Immature natural killer cell (primary cell): ENCODE measurements around the gene AVL9. TPM values are rescaled to one million over a fixed set of nuclear protein-coding genes. Genes with fewer than 3 reads are reported as not detected.

ENCODE experiments used
- DNase-seq, 3 donors: peaks; one replicate each; pipeline ENCODE4 v3.0.0; 2022; ENCODE audit warnings: mixed read lengths in 1 of 3
- H3K27ac Mint-ChIP-seq, 6 donors: one replicate each; pipeline ENCODE4 v1.8.0; 2020; ENCODE audit warnings: mixed read lengths in 6 of 6, mild to moderate bottlenecking in 5 of 6, inconsistent platforms in 4 of 6, moderate library complexity in 3 of 6
- H3K27me3 Mint-ChIP-seq, 3 donors: one replicate each; pipeline ENCODE4 v1.8.0; 2020 to 2021; ENCODE audit warnings: low read depth in 3 of 3, mild to moderate bottlenecking in 3 of 3, mixed read lengths in 3 of 3, moderate library complexity in 3 of 3, inconsistent platforms in 1 of 3
- H3K36me3 Mint-ChIP-seq, 3 donors: one replicate each; pipeline ENCODE4 v1.8.0; 2020; ENCODE audit warnings: mixed read lengths in 3 of 3, inconsistent platforms in 2 of 3, mild to moderate bottlenecking in 2 of 3
- H3K4me1 Mint-ChIP-seq, 2 donors: one replicate each; pipeline ENCODE4 v1.8.0; 2020; ENCODE audit warnings: inconsistent platforms in 2 of 2, mild to moderate bottlenecking in 2 of 2, mixed read lengths in 2 of 2, moderate library complexity in 1 of 2
- H3K4me3 Mint-ChIP-seq, 5 donors: one replicate each; pipeline ENCODE4 v1.8.0; 2020; ENCODE audit warnings: mild to moderate bottlenecking in 5 of 5, mixed read lengths in 5 of 5, inconsistent platforms in 3 of 5, moderate library complexity in 3 of 5
- H3K9me3 Mint-ChIP-seq, 6 donors: one replicate each; pipeline ENCODE4 v1.8.0; 2020; ENCODE audit warnings: mild to moderate bottlenecking in 6 of 6, mixed read lengths in 6 of 6, inconsistent platforms in 4 of 6, moderate library complexity in 3 of 6
- polyA plus RNA-seq, 3 donors: library from polyadenylated mRNA; unstranded; fragments of 300-500 nt; fragmentation: Illumina TruSeq; gene quantifications; one replicate each; pipeline ENCODE4 v1.2.3, GENCODE V29; 2021

Gene AVL9
- polyA plus RNA-seq, 3 donors from 2014 or later, result 8.4 to 14.5 (median 9.3) TPM

DNA sequence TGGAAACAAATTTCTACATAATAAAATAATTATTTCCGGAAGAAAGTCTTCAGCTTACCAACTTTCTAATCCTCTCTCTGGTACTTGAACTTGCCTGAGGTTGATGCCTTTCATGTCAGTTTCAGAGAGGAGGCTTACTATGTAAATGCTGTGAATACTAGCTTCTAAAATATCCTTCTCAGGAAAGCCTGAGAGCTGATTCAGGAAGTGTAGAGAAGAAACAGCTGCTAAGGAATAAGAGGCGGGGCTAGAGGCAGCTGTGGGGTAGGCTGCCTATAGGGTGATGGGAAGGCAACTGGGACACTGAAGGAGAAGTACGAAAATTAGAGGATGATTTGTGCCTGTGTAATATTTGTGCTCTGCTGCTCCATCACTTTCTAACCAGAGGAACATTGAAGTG, 69.3 kb downstream of the AVL9 start:
- Mint-ChIP-seq H3K27me3 (no peaks in the 10 kb centered on the region), H3K4me3 (no peak overlapping the region), H3K36me3 (peaks cover 5 to 13% (median 7%) of the 10 kb centered on the region in 3 donors), H3K9me3 (no peaks in the 10 kb centered on the region), H3K27ac (peak overlapping the region in 3 of 6 donors; percentile 26 to 66 (median 26)), H3K4me1 (peaks cover 10 to 21% of the 10 kb centered on the region in 2 donors)
- no peak for DNase-seq

DNA sequence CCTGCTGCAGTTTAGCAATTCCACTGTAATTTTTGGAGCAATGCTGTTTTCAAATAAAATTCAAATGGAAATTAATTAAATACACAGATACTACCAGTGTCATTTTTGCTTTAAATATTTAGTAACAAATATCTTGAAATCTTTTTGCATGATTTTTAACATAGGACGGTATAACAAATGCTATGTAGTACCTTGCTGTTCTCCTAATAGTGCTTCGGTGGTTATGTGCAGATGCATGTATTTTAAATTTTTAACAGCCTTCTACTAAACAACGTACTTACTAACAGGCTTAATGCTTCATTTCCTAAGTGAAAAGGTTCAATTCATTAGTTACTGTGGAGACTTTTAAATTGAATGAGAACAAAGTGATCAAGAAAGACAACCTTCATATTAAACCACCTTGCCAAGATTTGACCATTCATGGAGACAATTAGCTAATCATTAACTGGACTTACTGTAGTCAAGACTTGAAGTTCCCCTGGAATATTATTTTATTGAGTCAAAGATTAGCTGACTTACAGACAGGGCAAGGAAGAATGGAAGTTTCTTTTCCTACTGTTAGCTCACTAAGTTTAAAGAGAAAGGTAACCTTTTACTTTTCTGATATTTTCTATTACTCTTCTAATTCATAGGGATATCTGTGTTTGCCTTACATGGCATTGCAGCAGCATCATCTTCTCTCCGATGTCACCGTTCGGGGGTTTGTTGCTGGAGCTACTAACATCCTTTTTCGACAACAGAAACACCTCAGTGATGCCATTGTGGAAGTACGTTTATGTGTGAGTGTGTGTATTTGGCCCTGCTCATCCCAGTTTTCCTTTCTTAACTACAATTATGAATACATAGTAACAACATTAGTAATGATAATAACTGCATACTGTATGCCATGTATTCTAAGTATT, 74.3 kb downstream of the AVL9 start:
- Mint-ChIP-seq H3K36me3 (peaks cover 3 to 25% (median 14%) of the 10 kb centered on the region in 3 donors), H3K27ac (peak overlapping the region in 2 of 6 donors; percentile 7 to 53), H3K4me1 (peaks cover 3% of the 10 kb centered on the region in 2 donors), H3K4me3 (no peak overlapping the region), H3K9me3 (no peaks in the 10 kb centered on the region), H3K27me3 (no peaks in the 10 kb centered on the region)
- DNase-seq, result no peak

DNA sequence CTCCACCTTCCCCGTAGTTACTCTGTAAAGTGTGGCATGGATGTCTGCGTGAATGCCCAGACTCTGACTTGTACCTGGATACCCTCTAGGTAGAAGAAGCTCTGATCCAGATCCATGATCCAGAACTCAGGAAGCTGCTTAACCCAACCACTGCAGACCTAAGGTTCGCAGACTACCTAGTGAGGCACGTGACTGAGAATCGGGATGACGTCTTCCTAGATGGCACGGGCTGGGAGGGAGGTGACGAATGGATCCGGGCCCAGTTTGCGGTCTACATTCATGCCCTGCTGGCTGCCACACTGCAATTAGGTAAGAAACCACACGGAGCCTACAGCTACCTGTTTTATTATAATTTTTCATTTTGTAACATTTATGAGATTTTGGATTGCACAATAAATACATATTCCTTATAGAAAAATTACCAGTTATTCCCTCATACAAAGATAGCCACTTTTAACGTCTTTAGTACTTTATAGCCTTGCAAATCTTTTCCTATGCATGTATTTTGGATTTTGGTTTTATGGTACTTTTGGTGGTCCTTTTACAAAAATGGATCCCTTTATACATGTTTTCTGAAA, 77.9 kb downstream of the AVL9 start:
- DNase-seq, result no peak

DNA sequence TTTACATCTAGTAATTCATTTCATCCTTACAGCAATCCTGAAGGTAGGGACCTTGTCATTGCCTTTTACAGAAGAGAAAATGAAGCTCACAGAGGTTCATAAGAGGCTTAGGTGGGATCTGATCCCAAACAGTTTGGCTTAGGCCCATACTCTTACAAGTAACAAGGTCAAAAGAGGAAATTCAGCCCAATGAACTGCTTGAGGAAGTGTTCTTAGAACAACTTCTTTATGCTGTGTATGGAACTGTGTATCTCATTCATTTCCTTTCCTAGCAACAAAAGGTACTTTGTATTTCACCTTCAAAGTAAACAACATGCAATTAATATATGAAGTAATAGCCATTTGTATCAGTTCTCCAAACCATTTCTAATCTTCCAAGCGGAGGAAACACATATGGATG, 79.3 kb downstream of the AVL9 start:
- DNase-seq, result no peak
- H3K36me3 Mint-ChIP-seq, result peaks cover 3 to 40% (median 14%) of the 10 kb centered on the region in 3 donors
- no peak overlapping the region for H3K4me3 Mint-ChIP-seq
- no peaks in the 10 kb centered on the region for H3K9me3 Mint-ChIP-seq
- peaks cover 0 to 3% of the 10 kb centered on the region in 2 donors for H3K4me1 Mint-ChIP-seq
- H3K27me3 Mint-ChIP-seq, result no peaks in the 10 kb centered on the region
- no peak overlapping the region for H3K27ac Mint-ChIP-seq

More for the DNA sequence above, 77.9 kb downstream of the AVL9 start:
- Mint-ChIP-seq H3K36me3 (peaks cover 3 to 39% (median 14%) of the 10 kb centered on the region in 3 donors), H3K4me3 (no peak overlapping the region), H3K9me3 (no peaks in the 10 kb centered on the region), H3K27me3 (no peaks in the 10 kb centered on the region), H3K4me1 (peaks cover 0 to 3% of the 10 kb centered on the region in 2 donors), H3K27ac (no peak overlapping the region)

DNA sequence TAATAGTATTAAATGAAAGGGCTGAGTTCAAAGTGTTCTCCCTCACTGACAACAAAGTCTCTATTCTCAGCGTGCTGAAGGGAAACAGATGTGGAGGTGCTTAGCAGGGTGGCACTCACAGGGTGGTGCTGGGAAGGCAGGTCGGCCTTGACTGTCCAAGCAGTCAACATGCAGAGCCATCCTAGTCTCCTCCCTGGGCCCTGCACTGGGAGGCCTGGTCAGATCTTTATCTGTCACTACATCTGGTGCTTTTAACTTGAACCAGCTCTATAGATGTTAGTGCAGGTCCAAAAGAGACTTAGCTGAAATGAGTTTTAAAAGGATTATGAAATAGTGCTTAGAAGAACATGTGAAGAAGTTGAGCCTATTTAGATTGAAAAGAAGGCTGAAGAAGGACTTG, 82.1 kb downstream of the AVL9 start:
- Mint-ChIP-seq H3K9me3 (no peaks in the 10 kb centered on the region), H3K36me3 (peaks cover 7 to 42% (median 25%) of the 10 kb centered on the region in 3 donors), H3K4me3 (no peak overlapping the region), H3K4me1 (no peaks in the 10 kb centered on the region), H3K27me3 (no peaks in the 10 kb centered on the region), H3K27ac (peak overlapping the region in 3 of 6 donors; percentile 51 to 56 (median 55))
- no peak for DNase-seq

DNA sequence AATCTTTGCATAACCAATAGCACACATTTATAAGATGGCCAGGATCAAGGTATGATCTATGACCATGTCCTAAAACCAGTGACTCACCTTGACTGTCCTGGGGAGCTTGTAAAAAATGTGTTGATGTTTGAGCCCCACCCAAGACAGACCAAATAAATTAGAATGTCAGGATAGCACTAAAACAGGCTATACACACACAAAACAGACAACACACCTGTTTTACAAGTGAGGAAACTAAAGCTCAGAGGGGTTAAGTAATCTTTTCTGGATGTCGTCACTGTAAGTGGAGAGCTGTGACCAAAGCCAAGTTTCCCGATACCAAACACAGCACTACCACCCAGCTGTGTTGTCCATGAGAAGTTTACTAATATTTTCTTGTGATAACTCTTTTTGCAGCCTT, 84.5 kb downstream of the AVL9 start:
- no peaks in the 10 kb centered on the region for H3K9me3 Mint-ChIP-seq
- H3K36me3 Mint-ChIP-seq, result peaks cover 12 to 37% (median 15%) of the 10 kb centered on the region in 3 donors
- no peak overlapping the region for H3K4me3 Mint-ChIP-seq
- peaks cover 0 to 2% (median 0%) of the 10 kb centered on the region in 3 donors for H3K27me3 Mint-ChIP-seq
- no peaks in the 10 kb centered on the region for H3K4me1 Mint-ChIP-seq
- no peak overlapping the region for H3K27ac Mint-ChIP-seq
- no peak for DNase-seq

DNA sequence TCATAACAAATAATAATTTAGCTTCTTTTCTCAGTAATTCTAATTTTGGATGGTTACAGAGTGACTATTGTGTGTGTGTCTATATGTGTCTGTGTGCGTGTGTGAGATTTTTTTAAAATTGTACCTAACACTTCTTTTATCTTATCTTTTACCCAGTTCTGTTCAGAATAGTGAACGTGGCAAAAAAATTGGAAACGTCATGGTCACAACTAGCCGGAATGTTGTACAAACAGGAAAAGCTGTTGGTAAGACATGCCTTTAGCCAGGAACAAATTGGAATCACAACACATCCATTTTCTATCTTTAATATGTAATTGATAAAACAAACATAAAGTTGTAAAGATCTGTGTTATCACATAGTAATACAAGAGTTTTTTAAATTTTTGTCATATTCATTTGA, 85.4 kb downstream of the AVL9 start:
- no peaks in the 10 kb centered on the region for H3K9me3 Mint-ChIP-seq
- no peaks in the 10 kb centered on the region for H3K4me1 Mint-ChIP-seq
- H3K27me3 Mint-ChIP-seq, result peaks cover 0 to 2% (median 0%) of the 10 kb centered on the region in 3 donors
- peaks cover 12 to 35% (median 21%) of the 10 kb centered on the region in 3 donors for H3K36me3 Mint-ChIP-seq
- no peak for DNase-seq
- no peak overlapping the region for H3K27ac Mint-ChIP-seq
- H3K4me3 Mint-ChIP-seq, result no peak overlapping the region

DNA sequence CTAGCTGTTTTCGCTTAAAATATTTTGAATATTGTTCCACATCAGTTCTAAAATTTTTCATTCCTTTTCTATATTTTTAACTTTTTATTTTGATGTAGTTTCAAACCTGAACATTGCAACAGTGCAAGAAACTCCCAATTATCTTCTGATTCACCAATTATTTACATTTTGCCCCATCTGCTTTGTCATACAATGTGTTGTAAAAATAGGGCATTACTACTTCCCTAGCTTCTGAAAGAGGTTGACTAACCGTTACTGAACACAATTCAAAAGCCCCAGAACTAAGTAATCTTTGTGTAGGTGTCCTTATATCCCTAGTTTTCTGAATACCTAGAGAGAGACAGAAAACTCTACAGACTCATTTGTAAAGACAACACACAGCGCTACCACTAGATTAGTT, 86.7 kb downstream of the AVL9 start:
- Mint-ChIP-seq H3K4me1 (no peaks in the 10 kb centered on the region), H3K4me3 (no peak overlapping the region), H3K27ac (peak overlapping the region in 1 of 6 donors; percentile 12), H3K9me3 (no peaks in the 10 kb centered on the region), H3K36me3 (peaks cover 15 to 33% (median 26%) of the 10 kb centered on the region in 3 donors), H3K27me3 (peaks cover 0 to 2% (median 0%) of the 10 kb centered on the region in 3 donors)
- DNase-seq, result no peak

DNA sequence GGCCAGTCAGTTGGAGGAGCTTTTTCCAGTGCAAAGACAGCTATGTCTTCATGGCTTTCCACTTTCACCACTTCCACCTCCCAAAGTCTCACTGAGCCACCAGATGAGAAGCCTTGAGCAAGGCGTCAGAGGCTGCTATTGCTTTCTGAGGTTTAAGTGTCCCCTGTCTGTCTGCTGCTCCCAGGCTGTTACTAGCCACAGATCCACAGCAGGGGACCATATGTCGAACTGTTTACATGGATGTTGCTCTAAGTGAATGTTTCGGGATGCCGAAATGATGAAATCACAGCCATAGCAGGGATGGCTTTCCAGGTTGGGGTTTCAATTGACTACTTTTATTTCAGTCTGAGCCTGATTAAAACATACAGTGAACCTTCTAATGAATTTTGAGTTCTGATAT, 88.5 kb downstream of the AVL9 start:
- peaks cover 15 to 39% (median 30%) of the 10 kb centered on the region in 3 donors for H3K36me3 Mint-ChIP-seq

DNA sequence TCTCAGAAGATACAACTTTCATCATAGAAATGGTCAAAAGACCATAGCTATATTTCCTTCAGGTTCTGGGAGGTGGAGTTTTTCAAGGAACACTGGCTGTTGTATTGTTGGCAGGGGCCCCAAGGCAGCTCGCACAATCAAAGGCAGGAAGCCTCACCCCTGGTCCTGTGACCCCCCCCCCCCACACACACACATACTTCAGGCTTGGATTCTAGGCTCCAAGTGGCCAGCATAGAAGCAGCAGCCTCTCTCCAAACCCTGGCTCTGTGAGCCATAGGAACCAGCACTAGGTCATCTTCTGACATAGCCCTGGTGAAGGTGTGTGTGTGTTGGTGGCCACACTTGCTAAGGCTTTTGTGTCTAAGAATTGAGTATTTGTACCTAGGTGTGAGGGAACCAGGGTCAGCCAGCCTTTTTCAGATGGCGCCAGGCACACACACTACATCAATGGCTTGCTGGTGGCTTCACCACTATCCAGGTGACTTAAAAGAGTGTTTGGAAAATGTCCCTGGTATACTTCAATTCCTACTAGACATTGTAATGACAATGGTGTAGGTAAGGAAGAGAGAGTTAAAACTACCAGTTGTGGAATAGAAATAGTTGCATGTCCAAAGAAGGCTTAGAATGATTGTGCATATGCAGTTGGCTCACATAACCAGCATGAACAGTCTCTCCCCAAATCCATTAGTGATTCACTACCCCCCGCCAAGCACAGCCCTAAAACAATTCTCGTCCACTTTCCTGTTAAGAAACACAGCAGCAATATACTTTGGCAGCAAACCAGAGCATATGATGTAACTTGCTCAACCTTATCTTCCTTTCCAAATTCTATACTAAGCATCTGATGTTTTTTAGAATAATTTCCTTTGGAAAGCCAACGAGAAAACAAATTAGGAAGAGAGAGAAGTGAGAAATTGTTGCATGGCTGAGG, 91.3 kb downstream of the AVL9 start:
- Mint-ChIP-seq H3K27ac (peak overlapping the region in 4 of 6 donors; percentile 0 to 23 (median 5)), H3K36me3 (peaks cover 11 to 29% (median 23%) of the 10 kb centered on the region in 3 donors)

More for the DNA sequence above, 88.5 kb downstream of the AVL9 start:
- Mint-ChIP-seq H3K27me3 (peaks cover 0 to 2% (median 0%) of the 10 kb centered on the region in 3 donors), H3K9me3 (no peaks in the 10 kb centered on the region), H3K27ac (no peak overlapping the region), H3K4me1 (no peaks in the 10 kb centered on the region), H3K4me3 (no peak overlapping the region)
- DNase-seq, result no peak

DNA sequence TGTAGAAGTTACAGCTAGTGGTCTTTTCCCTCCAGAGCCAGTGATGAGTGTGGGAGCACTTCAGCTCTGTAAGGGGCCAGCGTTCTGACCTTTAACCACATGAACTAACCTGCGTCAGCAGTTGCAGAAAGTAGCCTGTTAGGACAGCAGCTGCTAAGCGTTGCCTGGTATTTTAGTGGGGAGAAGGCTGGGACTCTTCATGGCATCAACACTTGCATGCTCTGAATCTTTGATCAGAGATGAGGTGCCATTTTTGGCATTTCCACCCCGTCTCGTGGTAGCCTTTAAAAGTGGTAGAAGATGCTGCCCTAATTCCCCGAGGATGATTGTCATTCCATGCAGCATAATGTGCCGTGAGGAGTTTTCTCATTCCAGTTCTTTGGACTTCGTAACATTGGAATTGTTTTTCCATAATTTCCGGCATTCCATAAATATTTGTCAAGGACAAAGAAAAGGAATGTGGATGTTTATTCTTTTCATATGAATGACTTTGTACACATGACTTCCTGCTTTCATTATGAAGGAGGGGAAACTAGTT, 92.2 kb downstream of the AVL9 start:
- H3K36me3 Mint-ChIP-seq, result peaks cover 8 to 28% (median 19%) of the 10 kb centered on the region in 3 donors
- H3K4me1 Mint-ChIP-seq, result no peaks in the 10 kb centered on the region
- DNase-seq, result no peak
- no peak overlapping the region for H3K4me3 Mint-ChIP-seq
- H3K27ac Mint-ChIP-seq, result peak overlapping the region in 2 of 6 donors; percentile 34
- peaks cover 0 to 6% (median 2%) of the 10 kb centered on the region in 3 donors for H3K27me3 Mint-ChIP-seq
- no peaks in the 10 kb centered on the region for H3K9me3 Mint-ChIP-seq

More for the DNA sequence above, 91.3 kb downstream of the AVL9 start:
- DNase-seq, result no peak
- Mint-ChIP-seq H3K27me3 (peaks cover 0 to 6% (median 2%) of the 10 kb centered on the region in 3 donors), H3K9me3 (no peaks in the 10 kb centered on the region), H3K4me1 (no peaks in the 10 kb centered on the region), H3K4me3 (no peak overlapping the region)

DNA sequence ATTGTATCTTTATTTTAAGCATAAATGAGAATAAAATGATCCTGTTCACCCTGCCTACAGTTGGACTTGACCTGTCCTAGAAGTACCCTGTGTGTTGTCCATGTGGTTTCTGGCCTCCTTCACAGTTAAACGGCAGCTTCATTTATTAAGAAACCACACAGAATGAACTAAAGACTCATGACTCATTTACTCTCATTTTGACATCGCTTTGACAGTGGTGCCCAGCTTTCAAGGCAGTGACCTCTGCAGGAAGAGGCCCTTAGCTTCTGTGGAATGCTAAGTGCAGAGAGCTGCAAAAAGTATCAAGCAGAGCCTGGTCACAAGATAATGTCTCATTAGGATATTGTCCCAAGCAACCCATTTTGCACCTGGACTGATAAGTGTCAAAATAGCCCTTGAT, 93.4 kb downstream of the AVL9 start:
- Mint-ChIP-seq H3K36me3 (peaks cover 3 to 20% (median 15%) of the 10 kb centered on the region in 3 donors), H3K4me1 (no peaks in the 10 kb centered on the region), H3K4me3 (no peak overlapping the region), H3K27me3 (peaks cover 0 to 6% (median under 1%) of the 10 kb centered on the region in 3 donors), H3K27ac (peak overlapping the region in 4 of 6 donors; percentile 26 to 74 (median 44)), H3K9me3 (no peaks in the 10 kb centered on the region)
- DNase-seq, result no peak

DNA sequence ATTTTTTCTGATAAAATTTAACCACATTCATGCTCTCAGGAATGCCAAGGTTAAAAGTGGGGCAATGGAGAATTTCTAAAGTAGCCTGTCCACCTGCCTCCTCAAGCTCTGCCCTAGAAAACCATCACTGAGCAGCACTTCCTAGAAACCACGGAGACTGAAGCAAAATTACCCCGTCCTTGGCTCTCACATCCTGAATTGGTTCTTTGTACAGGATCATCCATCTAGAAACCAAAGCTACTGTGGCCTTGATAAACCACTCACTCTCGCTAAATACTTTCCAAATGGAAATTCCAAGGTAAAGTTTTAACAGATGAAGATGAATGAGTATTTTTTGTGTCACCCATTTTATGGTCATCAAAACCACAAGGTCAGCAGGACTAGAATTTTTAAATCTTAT, 96.6 kb downstream of the AVL9 start:
- Mint-ChIP-seq H3K36me3 (peaks cover 1 to 7% (median 3%) of the 10 kb centered on the region in 3 donors), H3K9me3 (no peaks in the 10 kb centered on the region), H3K27me3 (peaks cover 2 to 6% (median 2%) of the 10 kb centered on the region in 3 donors), H3K27ac (no peak overlapping the region), H3K4me3 (no peak overlapping the region), H3K4me1 (no peaks in the 10 kb centered on the region)
- DNase-seq, result no peak
